ENCODE results near the gene HS3ST5.
A peak's percentile ranks its signal among the peaks of the same experiment; 100 is the strongest.

DNA sequence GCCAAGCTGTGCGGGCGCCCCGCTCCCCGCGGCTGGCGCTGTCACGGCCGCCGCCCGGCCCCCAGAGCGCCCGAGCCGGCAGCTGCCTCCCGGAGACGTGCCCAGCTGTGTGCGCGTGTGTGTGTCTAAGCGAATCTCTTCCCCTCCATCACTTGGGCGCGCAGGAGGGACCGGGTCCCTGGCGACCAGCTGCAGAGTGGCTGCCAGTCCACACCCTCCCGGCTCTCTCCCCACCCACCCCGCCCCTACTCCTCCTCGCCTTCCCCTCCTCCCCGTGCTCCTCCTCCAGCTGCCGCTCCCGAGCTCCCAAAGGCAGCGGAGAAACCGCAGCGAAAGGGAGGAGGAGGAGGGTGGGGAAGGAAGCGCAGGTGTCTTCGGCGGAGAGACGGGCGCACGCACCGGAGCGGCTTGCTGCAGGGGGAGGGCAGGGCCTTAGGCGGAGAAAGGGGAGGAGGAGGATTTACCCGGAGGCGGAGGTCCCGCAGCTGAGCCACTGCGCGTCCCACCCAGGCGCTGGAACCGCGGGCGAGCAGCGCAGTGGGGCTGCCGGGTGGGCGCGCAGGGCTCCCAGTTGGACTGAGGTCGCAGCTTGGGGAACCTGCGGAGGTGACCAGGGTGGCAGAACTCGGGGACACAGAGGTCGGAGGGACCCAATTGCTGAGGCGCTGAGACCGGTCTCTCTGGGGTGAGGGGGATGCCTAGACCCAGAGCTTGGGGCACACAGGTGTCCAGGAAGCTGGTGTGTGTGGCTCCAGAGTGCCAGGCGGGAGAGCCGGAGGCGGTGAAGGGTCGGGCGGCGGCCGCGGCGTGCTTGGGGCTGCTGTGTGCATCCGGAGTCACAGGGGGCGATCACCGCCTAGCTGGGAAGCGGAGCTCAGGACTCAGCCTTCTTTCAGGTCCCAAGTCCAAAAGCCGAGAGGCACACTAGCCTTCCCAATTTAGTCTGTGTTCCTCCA is at the start of gene HS3ST5:
- TF ChIP-seq, protein P1, sequence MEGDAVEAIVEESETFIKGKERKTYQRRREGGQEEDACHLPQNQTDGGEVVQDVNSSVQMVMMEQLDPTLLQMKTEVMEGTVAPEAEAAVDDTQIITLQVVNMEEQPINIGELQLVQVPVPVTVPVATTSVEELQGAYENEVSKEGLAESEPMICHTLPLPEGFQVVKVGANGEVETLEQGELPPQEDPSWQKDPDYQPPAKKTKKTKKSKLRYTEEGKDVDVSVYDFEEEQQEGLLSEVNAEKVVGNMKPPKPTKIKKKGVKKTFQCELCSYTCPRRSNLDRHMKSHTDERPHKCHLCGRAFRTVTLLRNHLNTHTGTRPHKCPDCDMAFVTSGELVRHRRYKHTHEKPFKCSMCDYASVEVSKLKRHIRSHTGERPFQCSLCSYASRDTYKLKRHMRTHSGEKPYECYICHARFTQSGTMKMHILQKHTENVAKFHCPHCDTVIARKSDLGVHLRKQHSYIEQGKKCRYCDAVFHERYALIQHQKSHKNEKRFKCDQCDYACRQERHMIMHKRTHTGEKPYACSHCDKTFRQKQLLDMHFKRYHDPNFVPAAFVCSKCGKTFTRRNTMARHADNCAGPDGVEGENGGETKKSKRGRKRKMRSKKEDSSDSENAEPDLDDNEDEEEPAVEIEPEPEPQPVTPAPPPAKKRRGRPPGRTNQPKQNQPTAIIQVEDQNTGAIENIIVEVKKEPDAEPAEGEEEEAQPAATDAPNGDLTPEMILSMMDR (IDR thresholded peaks at IDR 0.05; ENCODE audit: extremely low read depth in 1 of 2, insufficient read depth in 1 of 2, low read depth in 1 of 2, low read length in 2 of 2): no peak
- no peak for TF ChIP-seq POLR2AphosphoS5 (IDR thresholded peaks at IDR 0.05; ENCODE audit: insufficient read depth, low read depth, low read length)
- peak; percentile 45 for TF ChIP-seq EZH2 (IDR thresholded peaks at IDR 0.05; ENCODE audit: borderline replicate concordance, low read depth, low read length, severe bottlenecking)
- no peak for TF ChIP-seq POLR2A (IDR thresholded peaks at IDR 0.05; ENCODE audit: low read depth, low read length)
- TF ChIP-seq MYC (IDR thresholded peaks at IDR 0.05; ENCODE audit: low read depth, low read length): no peak
- TF ChIP-seq, protein P2, sequence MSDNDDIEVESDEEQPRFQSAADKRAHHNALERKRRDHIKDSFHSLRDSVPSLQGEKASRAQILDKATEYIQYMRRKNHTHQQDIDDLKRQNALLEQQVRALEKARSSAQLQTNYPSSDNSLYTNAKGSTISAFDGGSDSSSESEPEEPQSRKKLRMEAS (IDR thresholded peaks at IDR 0.05; ENCODE audit: insufficient read depth, insufficient read length): no peak
- TF ChIP-seq FOS (IDR thresholded peaks at IDR 0.05; ENCODE audit: borderline replicate concordance, insufficient read depth, low read length): no peak
